MM.1S (cell line): ENCODE data around the gene CRYBA2.

ENCODE experiments used
- CTCF ChIP-seq: fragments of 300-600 bp; sonication (generic); IDR thresholded peaks from 2 replicates; pipeline ENCODE4 v1.5.1; 2016; ENCODE audit warnings: antibody characterized with exemption, low read length, mixed read lengths
- EZH2 ChIP-seq: fragments of 300-600 bp; sonication (generic); optimal IDR thresholded peaks from 2 replicates; pipeline ENCODE3; 2017; ENCODE audit warnings: low read depth, mild to moderate bottlenecking, antibody characterized with exemption, low read length, mixed read lengths

- TF ChIP-seq CTCF = no peak
- no peak for TF ChIP-seq EZH2
Measured at GRCh38 chr2:218988164-218988563, 5.1 kb downstream of the CRYBA2 start.
